Smooth muscle cell (in vitro differentiated cells): Measurements from ENCODE around the gene MSL1. TPM values are rescaled to one million over a fixed set of nuclear protein-coding genes. Genes with fewer than 3 reads are reported as not detected.

Experiments
- DNase-seq: peaks from one replicate; lab custom pipeline; 2025; ENCODE audit not compliant: unreplicated experiment; lab: John Stamatoyannopoulos, UW
- H2AFZ ChIP-seq: fragments of 200-600 bp; sonication (generic); 2 replicates; pipeline ENCODE4 v1.6.0; 2016; ENCODE audit warnings: antibody characterized with exemption, low read depth, mild to moderate bottlenecking
- H3F3A ChIP-seq: fragments of 200-600 bp; sonication (generic); 2 replicates; pipeline ENCODE4 v1.6.0; 2017; ENCODE audit warnings: antibody characterized with exemption, low read depth
- H3K27ac ChIP-seq: fragments of 200-600 bp; sonication (generic); 2 replicates; pipeline ENCODE4 v1.5.1; 2016; ENCODE audit warnings: low read depth, mild to moderate bottlenecking
- H3K27me3 ChIP-seq: fragments of 200-600 bp; sonication (generic); 2 replicates; pipeline ENCODE4 v1.6.1; 2016; ENCODE audit warnings: low read depth, mild to moderate bottlenecking
- H3K36me3 ChIP-seq: fragments of 200-600 bp; sonication (generic); 2 replicates; pipeline ENCODE4 v1.5.1; 2016; ENCODE audit warnings: low read depth
- H3K4me1 ChIP-seq: fragments of 200-600 bp; sonication (generic); 2 replicates; pipeline ENCODE4 v1.5.1; 2016; ENCODE audit warnings: low read depth
- H3K4me2 ChIP-seq: fragments of 200-600 bp; sonication (generic); 2 replicates; pipeline ENCODE4 v1.6.0; 2016; ENCODE audit warnings: mild to moderate bottlenecking
- H3K4me3 ChIP-seq: fragments of 200-600 bp; sonication (generic); 2 replicates; pipeline ENCODE4 v1.5.1; 2016; ENCODE audit warnings: mild to moderate bottlenecking
- H3K79me2 ChIP-seq: fragments of 200-600 bp; sonication (generic); 2 replicates; pipeline ENCODE4 v1.6.0; 2016; ENCODE audit warnings: low read depth, mild to moderate bottlenecking
- H3K9ac ChIP-seq: fragments of 200-600 bp; sonication (generic); 2 replicates; pipeline ENCODE4 v1.6.0; 2016; ENCODE audit warnings: low read depth
- H3K9me3 ChIP-seq: fragments of 200-600 bp; sonication (generic); replicated peaks from 2 replicates; pipeline ENCODE4 v1.5.1; 2016; ENCODE audit warnings: low read depth
- H4K20me1 ChIP-seq: fragments of 200-600 bp; sonication (generic); 2 replicates; pipeline ENCODE4 v1.6.0; 2016; ENCODE audit warnings: low read depth
- WGBS: methylation state at CpG from one replicate; pipeline ENCODE4 v1.1.7; 2016; ENCODE audit warnings: low lambda C conversion rate; 5-methylcytosine and 5-hydroxymethylcytosine counted together
- polyA plus RNA-seq: library from polyadenylated mRNA; unstranded; fragments of >200 nt; fragmentation: Nextera tagmentation; extraction: Ambion mirVana; gene quantifications from 2 replicates; pipeline ENCODE4 v1.2.1, GENCODE V29; 2016
- total RNA-seq: library from RNA; depleted of rRNA; stranded (reverse); fragments of >200 nt; gene quantifications from 2 replicates; pipeline ENCODE4 v1.2.3, GENCODE V29; 2014
- TF ChIP-seq, protein P1 (sequence below): fragments of 200-600 bp; sonication (generic); IDR thresholded peaks from 2 replicates; pipeline ENCODE4 v1.5.1; 2017; ENCODE audit warnings: borderline replicate concordance, mild to moderate bottlenecking, antibody characterized with exemption; ENCODE audit not compliant: insufficient read depth, poor library complexity, severe bottlenecking

Gene MSL1
- total and polyA plus RNA-seq, 2 experiments from 2014 or later: 24.6 to 74.9 TPM

DNA sequence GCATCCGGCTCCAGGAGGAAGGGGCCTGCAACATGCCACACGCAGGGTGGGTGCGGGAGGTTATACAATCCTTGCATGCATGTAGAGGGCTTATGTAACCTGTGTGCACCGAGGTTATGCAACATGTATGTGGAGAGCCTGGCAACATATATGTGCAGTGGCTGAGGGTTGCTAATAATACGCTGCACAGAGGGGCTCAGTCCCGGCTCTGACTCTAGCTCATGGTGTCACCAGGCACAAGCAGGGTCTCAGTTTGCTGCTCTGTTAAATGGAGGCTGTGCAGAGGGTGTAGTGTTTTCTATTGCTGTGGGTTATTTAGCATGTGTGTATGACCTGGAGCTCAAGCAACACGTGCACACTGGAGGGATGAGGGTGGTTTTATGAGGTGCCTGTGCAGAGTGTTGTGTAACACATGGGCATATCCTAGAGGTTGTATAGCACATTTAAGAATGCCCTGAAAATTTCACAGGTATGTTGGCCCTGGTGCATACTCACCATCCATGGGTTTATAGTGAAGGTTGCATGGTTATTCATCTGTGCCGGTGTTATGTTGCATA, 45.8 kb upstream of the MSL1 start:
- H2AFZ ChIP-seq: no peak overlapping the region

DNA sequence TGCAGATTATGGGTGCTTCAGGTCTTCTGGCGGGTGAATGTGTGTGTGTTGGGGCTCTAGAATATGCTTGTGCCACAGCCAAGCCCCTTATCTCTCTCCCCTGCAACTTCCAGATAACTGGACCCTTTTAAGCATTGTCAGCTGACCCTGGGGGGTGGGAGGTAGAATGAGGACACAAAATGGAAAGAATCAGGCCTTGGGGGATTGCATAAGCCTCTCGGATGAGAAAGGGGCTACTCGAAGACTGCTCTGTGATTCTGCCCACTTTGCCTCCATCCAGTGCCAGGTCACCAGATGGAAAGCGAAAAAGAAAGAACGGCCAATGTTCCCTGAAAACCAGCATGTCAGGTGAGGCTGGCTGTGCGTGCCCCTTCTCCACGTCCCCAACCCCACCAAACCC, 45.2 kb upstream of the MSL1 start:
- H3K9me3 ChIP-seq: no peaks in the 10 kb centered on the region
- no peak overlapping the region for H3K4me2 ChIP-seq
- TF ChIP-seq, protein P1, sequence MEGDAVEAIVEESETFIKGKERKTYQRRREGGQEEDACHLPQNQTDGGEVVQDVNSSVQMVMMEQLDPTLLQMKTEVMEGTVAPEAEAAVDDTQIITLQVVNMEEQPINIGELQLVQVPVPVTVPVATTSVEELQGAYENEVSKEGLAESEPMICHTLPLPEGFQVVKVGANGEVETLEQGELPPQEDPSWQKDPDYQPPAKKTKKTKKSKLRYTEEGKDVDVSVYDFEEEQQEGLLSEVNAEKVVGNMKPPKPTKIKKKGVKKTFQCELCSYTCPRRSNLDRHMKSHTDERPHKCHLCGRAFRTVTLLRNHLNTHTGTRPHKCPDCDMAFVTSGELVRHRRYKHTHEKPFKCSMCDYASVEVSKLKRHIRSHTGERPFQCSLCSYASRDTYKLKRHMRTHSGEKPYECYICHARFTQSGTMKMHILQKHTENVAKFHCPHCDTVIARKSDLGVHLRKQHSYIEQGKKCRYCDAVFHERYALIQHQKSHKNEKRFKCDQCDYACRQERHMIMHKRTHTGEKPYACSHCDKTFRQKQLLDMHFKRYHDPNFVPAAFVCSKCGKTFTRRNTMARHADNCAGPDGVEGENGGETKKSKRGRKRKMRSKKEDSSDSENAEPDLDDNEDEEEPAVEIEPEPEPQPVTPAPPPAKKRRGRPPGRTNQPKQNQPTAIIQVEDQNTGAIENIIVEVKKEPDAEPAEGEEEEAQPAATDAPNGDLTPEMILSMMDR: no peak
- no peaks in the 10 kb centered on the region for H3K27me3 ChIP-seq
- H3K9ac ChIP-seq: no peak overlapping the region
- peaks cover 16% of the 10 kb centered on the region for H3K4me1 ChIP-seq
- H2AFZ ChIP-seq: no peak overlapping the region
- H3K27ac ChIP-seq: no peak overlapping the region
- no peaks in the 10 kb centered on the region for H3K36me3 ChIP-seq
- H4K20me1 ChIP-seq: peaks cover 30% of the 10 kb centered on the region
- DNase-seq: no peak
- H3F3A ChIP-seq: peaks cover 7% of the 10 kb centered on the region
- WGBS: 92% methylated on average over 7 of the region's 7 CpGs
- no peak overlapping the region for H3K4me3 ChIP-seq
- no peaks in the 10 kb centered on the region for H3K79me2 ChIP-seq

More for the DNA sequence above, 45.8 kb upstream of the MSL1 start:
- H3K27me3 ChIP-seq: no peaks in the 10 kb centered on the region
- H3K36me3 ChIP-seq: no peaks in the 10 kb centered on the region
- no peaks in the 10 kb centered on the region for H3K79me2 ChIP-seq
- H3F3A ChIP-seq: peaks cover 7% of the 10 kb centered on the region
- no peak overlapping the region for H3K27ac ChIP-seq
- no peak overlapping the region for H3K9ac ChIP-seq
- TF ChIP-seq, protein P1: no peak
- 85% methylated on average over 8 of the region's 8 CpGs for WGBS
- no peak overlapping the region for H3K4me2 ChIP-seq
- H3K4me3 ChIP-seq: no peak overlapping the region
- no peaks in the 10 kb centered on the region for H3K9me3 ChIP-seq
- no peak for DNase-seq
- peaks cover 36% of the 10 kb centered on the region for H4K20me1 ChIP-seq
- peaks cover 22% of the 10 kb centered on the region for H3K4me1 ChIP-seq

DNA sequence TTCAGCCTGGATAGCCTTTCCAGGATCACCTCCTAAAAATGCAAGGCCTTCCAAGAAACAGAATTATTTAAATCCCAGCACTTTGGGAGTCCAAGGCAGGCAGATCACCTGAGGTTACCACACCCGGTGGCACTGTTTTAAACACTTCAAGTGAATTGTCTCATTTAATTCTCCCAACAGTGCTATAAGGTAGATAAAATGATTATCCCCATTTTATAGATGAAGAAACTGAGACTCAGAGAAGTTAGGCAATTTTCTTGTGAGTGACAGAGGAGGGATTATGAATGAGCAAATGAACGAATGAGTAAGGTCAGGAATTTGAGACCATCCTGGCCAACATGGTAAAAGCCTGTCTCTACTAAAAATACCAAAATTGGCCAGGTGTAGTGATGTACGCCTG, 42.2 kb upstream of the MSL1 start:
- Histone ChIP-seq H3F3A (peaks cover 7% of the 10 kb centered on the region), H3K4me3 (no peak overlapping the region), H3K9ac (no peak overlapping the region)

More for the DNA sequence above, 42.2 kb upstream of the MSL1 start:
- Histone ChIP-seq H3K9me3 (no peaks in the 10 kb centered on the region), H3K27ac (no peak overlapping the region), H3K27me3 (no peaks in the 10 kb centered on the region), H2AFZ (no peak overlapping the region), H3K4me1 (peaks cover 4% of the 10 kb centered on the region), H3K79me2 (no peaks in the 10 kb centered on the region), H4K20me1 (peaks cover 9% of the 10 kb centered on the region), H3K4me2 (no peak overlapping the region), H3K36me3 (no peaks in the 10 kb centered on the region)
- 98% methylated on average over 3 of the region's 3 CpGs for WGBS
- no peak for DNase-seq
- TF ChIP-seq, protein P1: no peak
